HFFc6 (cell line): Measurements from ENCODE around the gene KLHL29. TPM values are rescaled to one million over a fixed set of nuclear protein-coding genes. Genes with fewer than 3 reads are reported as not detected.

Experiments used
- DNase-seq: peaks from one replicate; pipeline ENCODE4 v3.0.0-alpha.2; 2018
- H3K27ac Mint-ChIP-seq: 2 replicates; pipeline ENCODE4 v1.8.0; 2020; ENCODE audit warnings: mild to moderate bottlenecking, mixed read lengths
- H3K27me3 Mint-ChIP-seq: 2 replicates; pipeline ENCODE4 v1.8.0; 2021; ENCODE audit warnings: mild to moderate bottlenecking, moderate library complexity, mixed read lengths; ENCODE audit not compliant: insufficient read depth
- H3K36me3 Mint-ChIP-seq: 2 replicates; pipeline ENCODE4 v1.8.0; 2021; ENCODE audit warnings: low read depth, mixed read lengths
- H3K4me1 Mint-ChIP-seq: 2 replicates; pipeline ENCODE4 v1.8.0; 2020; ENCODE audit warnings: low read depth, mixed read lengths
- H3K4me3 Mint-ChIP-seq: 2 replicates; pipeline ENCODE4 v1.8.0; 2020; ENCODE audit warnings: mild to moderate bottlenecking, moderate library complexity, mixed read lengths
- H3K9me3 Mint-ChIP-seq: 2 replicates; pipeline ENCODE4 v1.8.0; 2020; ENCODE audit warnings: mild to moderate bottlenecking, mixed read lengths
- CTCF ChIP-seq: fragments of 200-600 bp; sonication (generic); IDR thresholded peaks from 2 replicates; pipeline ENCODE4 v1.5.0; 2021; ENCODE audit warnings: antibody characterized with exemption, mild to moderate bottlenecking
- total RNA-seq, 6 experiments: library from RNA; stranded (reverse); fragmentation: NEBNext Ultra II Directional; extraction: Animal tissue kit (Norgen Biotek cat#: 25700); gene quantifications; 2 replicates in 1 of 6; 3 replicates in 5 of 6; pipeline ENCODE4 v1.2.3, GENCODE V29; 2021

Gene KLHL29
- total RNA-seq, 6 experiments from 2014 or later = 7.4 to 9.7 (median 8.6) TPM

DNA sequence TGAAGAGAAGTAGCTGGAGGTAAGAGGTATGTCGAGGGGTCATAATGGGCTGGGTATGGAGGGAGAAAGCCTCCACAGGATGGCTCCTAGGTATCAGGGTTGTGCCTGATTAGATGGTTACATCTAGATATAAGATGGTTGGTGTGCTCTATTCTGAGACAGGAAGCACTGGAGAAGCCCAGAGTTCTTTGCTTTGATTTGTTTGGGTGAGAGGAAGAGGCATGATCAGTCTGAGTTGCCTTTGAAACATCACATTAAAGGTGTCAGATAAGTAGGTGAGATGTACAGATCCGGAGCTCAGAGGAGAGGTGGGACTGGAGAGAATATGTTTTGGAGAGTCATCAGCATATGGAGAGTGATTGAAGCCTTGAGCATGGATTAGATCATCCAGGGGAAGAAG is 74.1 kb downstream of the KLHL29 start:
- H3K9me3 Mint-ChIP-seq = no peaks in the 10 kb centered on the region
- no peak for TF ChIP-seq CTCF
- H3K4me3 Mint-ChIP-seq = no peak overlapping the region
- DNase-seq = no peak
- H3K36me3 Mint-ChIP-seq = no peaks in the 10 kb centered on the region
- no peak overlapping the region for H3K27ac Mint-ChIP-seq
- no peaks in the 10 kb centered on the region; the same call in 1 of the 2 replicates for H3K27me3 Mint-ChIP-seq
- H3K4me1 Mint-ChIP-seq = peaks cover 38% of the 10 kb centered on the region

- Mint-ChIP-seq H3K4me3 (no peak overlapping the region), H3K27ac (no peak overlapping the region), H3K9me3 (no peaks in the 10 kb centered on the region), H3K36me3 (no peaks in the 10 kb centered on the region), H3K27me3 (no peaks in the 10 kb centered on the region; the same call in 1 of the 2 replicates), H3K4me1 (peaks cover 26% of the 10 kb centered on the region)
- DNase-seq = peak; percentile 34
- peak; percentile 79 for TF ChIP-seq CTCF
Observed at GRCh38 chr2:23460228-23460627, 75.2 kb downstream of the KLHL29 start.

- Mint-ChIP-seq H3K27ac (no peak overlapping the region), H3K9me3 (no peaks in the 10 kb centered on the region), H3K27me3 (no peaks in the 10 kb centered on the region; the same call in 1 of the 2 replicates), H3K36me3 (no peaks in the 10 kb centered on the region), H3K4me3 (no peak overlapping the region), H3K4me1 (peaks cover 19% of the 10 kb centered on the region)
- DNase-seq = no peak
- TF ChIP-seq CTCF = no peak
Observed at GRCh38 chr2:23460993-23461392, 76.0 kb downstream of the KLHL29 start.

DNA sequence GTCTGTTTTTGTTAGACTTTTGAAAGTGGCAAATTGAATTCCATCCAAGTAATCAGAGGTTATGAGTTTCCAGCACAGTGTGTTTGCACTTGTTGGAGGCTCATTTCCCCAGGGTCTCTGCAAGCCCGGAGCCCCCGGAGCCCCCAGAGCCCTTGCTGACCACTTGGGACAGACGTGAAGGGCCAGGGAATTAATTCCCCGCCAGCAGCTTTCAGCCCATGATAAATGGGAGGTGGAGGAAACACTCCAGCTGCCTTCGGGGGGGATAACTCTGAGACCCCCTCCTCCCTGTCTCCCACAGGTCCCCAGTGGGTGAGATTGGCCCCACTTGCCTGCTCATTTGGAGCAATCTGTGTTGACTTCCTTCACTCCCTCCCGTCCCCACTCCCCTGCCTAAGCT is 79.2 kb downstream of the KLHL29 start:
- DNase-seq = no peak
- no peaks in the 10 kb centered on the region for H3K36me3 Mint-ChIP-seq
- H3K4me1 Mint-ChIP-seq = peaks cover 6% of the 10 kb centered on the region; the same call in 1 of the 2 replicates
- no peak overlapping the region for H3K27ac Mint-ChIP-seq
- H3K9me3 Mint-ChIP-seq = no peaks in the 10 kb centered on the region
- peaks cover 3% of the 10 kb centered on the region; the same call in 1 of the 2 replicates for H3K27me3 Mint-ChIP-seq
- no peak overlapping the region for H3K4me3 Mint-ChIP-seq
- no peak for TF ChIP-seq CTCF

DNA sequence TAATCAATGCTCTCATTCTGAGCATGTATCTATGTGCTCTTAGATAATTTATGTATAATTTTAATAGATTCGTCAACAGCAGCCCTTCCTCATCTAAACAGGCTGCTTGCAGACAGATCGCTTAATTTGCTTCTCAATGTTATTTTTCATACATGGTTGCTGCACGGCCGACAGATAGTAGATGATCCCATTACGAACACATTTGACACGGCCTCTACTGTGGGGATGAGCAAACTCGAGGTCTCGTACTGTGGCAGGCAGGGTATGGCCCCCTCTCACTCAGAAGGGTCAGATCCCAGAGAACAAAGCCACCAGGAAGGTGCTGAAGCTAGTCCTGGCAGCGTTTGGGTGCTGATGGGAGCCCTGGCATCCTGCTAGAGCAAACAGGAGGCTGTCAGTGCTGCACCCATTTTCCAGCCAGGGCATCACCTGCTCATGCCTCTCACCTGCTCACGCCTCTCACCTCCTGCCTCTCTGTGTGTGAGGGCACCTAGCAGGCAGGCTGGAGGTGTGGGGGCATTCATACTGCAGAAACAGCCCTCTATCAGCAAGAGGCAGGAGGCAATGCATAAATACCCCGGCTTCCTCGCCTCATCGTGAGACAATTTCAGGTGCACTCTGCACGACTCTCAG is 80.0 kb downstream of the KLHL29 start:
- Mint-ChIP-seq H3K27ac (no peak overlapping the region), H3K27me3 (peaks cover 5% of the 10 kb centered on the region; the same call in 1 of the 2 replicates), H3K9me3 (no peaks in the 10 kb centered on the region), H3K4me3 (no peak overlapping the region), H3K36me3 (no peaks in the 10 kb centered on the region), H3K4me1 (peaks cover 6% of the 10 kb centered on the region; the same call in 1 of the 2 replicates)
- no peak for TF ChIP-seq CTCF
- DNase-seq = no peak
